Measurements from ENCODE around the gene NYNRIN.

The NYNRIN gene

GRCh38 chr14:24426912-24427536 is 28.2 kb downstream of the NYNRIN start:
- TF ChIP-seq ZFX (IDR thresholded peaks at IDR 0.05; ENCODE audit: borderline replicate concordance) (no peak), CTCF (IDR thresholded peaks at IDR 0.05) (no peak)
- no peak overlapping the region for H3K27ac ChIP-seq

DNA sequence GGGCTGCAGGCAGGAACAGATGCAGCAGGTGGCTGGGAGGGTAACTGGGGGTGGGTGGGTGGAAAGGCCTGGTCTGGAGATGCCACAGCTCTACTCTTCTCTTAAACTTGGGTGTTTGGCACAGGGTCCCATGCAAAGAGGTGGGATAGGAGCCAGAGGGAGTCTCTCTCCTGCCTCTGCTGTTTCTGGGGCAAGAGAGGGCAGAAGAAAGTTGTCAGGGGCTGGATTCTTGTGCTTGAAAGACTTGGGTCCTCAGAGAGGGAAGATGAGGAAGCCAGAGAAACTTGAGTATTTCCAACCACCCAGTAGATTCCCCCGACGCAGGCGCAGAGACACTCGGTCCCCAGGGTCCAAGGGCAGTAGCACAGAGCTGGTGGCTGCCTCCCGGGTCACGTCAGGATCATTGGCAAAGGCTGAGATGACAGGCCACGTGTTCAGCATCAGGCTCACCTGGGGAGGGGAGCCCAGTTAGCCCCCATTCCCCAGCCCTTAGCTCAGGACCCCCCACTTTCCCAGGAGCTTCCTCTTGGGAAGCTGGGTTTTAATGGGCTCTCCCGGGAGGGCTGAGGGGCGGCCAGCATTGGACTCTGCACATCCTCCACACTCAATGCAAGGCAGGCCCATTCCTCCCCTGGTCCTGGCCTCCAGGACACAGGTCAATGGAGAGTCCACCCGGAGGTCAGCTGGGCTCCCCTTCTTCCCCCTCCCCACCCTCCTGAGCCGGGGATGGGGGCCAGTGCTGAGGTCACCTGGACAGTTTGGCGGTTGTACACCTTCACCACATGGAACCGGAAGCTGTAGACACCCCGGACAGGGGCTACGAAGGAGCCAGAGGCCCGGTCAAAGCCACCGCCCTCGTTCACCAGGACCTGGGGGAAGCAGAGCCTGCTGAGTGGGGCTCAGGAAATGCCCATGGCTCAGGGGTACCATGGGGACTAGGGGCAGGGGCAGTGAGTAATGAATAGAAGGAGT is 29.0 kb downstream of the NYNRIN start:
- TF ChIP-seq CTCF (IDR thresholded peaks at IDR 0.05) = no peak
- TF ChIP-seq ZFX (IDR thresholded peaks at IDR 0.05; ENCODE audit: borderline replicate concordance) = no peak
- no peak overlapping the region for H3K27ac ChIP-seq

GRCh38 chr14:24428628-24429394 is 30.0 kb downstream of the NYNRIN start:
- no peak for TF ChIP-seq ZFX (IDR thresholded peaks at IDR 0.05; ENCODE audit: borderline replicate concordance)
- no peak for TF ChIP-seq CTCF (IDR thresholded peaks at IDR 0.05)
- peak overlapping the region; percentile 81 for H3K27ac ChIP-seq

DNA sequence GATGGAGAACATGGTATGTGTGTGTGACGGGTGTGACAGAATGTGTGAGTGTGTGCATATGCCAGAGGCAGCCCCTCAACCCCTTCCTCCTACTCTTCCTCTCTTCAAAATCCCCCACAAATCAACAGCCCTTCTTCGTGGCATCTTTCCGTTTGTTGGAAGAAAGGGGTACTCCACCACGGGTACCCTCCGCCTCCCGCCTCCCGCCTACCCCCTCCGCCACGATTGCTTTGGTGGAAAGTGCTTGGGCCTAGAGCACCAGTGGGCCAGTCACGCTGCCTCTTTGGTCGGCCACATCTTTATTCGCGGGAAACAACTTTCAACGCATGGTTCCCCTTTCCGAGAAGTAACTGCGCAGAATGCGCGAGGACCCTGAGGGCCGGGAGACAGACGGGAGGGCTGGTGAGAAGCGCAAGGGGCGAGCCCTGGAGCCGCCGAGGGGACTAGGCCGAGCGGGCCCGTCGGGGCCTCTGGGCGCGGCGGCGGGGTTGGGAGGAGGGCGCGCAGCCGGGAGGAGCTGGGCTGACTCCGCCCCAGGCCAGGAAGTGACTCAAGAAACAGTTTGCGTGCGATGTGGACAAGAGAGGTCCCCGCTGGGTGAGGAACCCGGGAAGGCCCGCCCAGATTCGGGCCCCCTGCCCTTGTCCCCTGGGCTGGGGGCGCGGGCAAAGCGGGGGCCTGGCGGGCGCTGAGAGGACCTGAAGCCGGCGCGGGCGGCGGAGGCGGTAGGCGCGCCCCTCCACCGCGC is 30.8 kb downstream of the NYNRIN start, which contains the start of the genes CBLN3 and KHNYN:
Gene CBLN3 (minus strand): TSS at position 274 of the 748 bp plus-strand sequence. CDS start 614 bp downstream, outside the sequence.
Gene KHNYN (plus strand): TSS at position 560 of the 748 bp plus-strand sequence. CDS start 777 bp downstream, outside the sequence.
- TF ChIP-seq CTCF (IDR thresholded peaks at IDR 0.05) = no peak
- TF ChIP-seq ZFX (IDR thresholded peaks at IDR 0.05; ENCODE audit: borderline replicate concordance) = no peak
- H3K27ac ChIP-seq = peak within 1 kb of the TSS; percentile 81

DNA sequence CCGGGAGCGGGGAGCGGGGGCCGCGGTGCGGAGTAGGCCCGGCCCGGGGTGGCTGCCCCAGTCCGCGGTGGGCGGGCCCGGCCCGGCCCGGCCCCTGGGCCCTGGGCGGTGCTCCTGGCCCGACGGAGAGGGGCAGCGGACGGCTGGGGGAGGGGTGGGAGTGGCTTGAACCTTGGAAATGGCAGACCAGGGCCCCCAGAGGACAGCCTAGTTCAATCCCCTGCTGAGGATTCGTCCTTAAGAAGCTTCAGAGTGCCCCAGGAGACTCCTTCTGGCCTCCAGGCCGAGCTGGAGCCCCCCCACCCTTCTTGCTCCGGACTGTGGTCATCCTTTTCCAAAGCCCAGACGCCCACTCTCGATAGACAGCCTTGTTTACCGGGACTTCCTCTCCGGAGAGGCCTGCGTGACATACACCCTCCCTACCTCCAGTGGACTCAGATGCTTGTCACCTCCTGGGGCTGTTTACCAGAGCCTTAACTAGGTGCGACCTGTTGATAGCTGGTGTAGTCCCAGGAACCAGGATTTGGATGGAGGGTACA is 31.4 kb downstream of the NYNRIN start:
- peak overlapping the region; percentile 81 for H3K27ac ChIP-seq
- no peak for TF ChIP-seq ZFX (IDR thresholded peaks at IDR 0.05; ENCODE audit: borderline replicate concordance)
- TF ChIP-seq CTCF (IDR thresholded peaks at IDR 0.05) = no peak
